HG03342 (cell line): Measurements from ENCODE around the gene COL28A1.
"Not testable (repeated sequence)": the region's sequence is repeated elsewhere in the genome, so short reads cannot be mapped to it uniquely, and the experiment has no call there.

Source experiments
- ATAC-seq: cut with Tn5 transposase; IDR thresholded peaks from one replicate; pipeline ENCODE4 v1.9.1; 2021; ENCODE audit warnings: mild to moderate bottlenecking, moderate library complexity; ENCODE audit not compliant: unreplicated experiment

Gene COL28A1

GRCh38 chr7:7421826-7422225 is 113.8 kb downstream of the COL28A1 start:
- ATAC-seq: no peak

GRCh38 chr7:7418997-7419396 is 116.7 kb downstream of the COL28A1 start:
- ATAC-seq: no peak

- no peak for ATAC-seq
These were observed 117.8 kb downstream of the COL28A1 start for GRCh38 chr7:7417851-7418250.

- ATAC-seq: no peak
These were observed 118.3 kb downstream of the COL28A1 start for GRCh38 chr7:7417414-7417813.

GRCh38 chr7:7416031-7416858 is 119.4 kb downstream of the COL28A1 start:
- ATAC-seq: no peak

- no peak for ATAC-seq
These were observed 120.7 kb downstream of the COL28A1 start for GRCh38 chr7:7414791-7415603.

GRCh38 chr7:7408001-7408770 is 127.5 kb downstream of the COL28A1 start:
- no peak for ATAC-seq

GRCh38 chr7:7405461-7405860 is 130.2 kb downstream of the COL28A1 start:
- ATAC-seq: no peak

- ATAC-seq: no peak
These were observed 136.0 kb downstream of the COL28A1 start for GRCh38 chr7:7399707-7400106.

GRCh38 chr7:7395785-7396184 is 139.9 kb downstream of the COL28A1 start:
- no peak for ATAC-seq

- not testable (repeated sequence) for ATAC-seq
These were observed 147.5 kb downstream of the COL28A1 start for GRCh38 chr7:7388164-7388563.

- no peak for ATAC-seq
These were observed 150.3 kb downstream of the COL28A1 start for GRCh38 chr7:7385421-7385820.

- no peak for ATAC-seq
These were observed 151.4 kb downstream of the COL28A1 start for GRCh38 chr7:7384228-7384627.

- no peak for ATAC-seq
These were observed 160.1 kb downstream of the COL28A1 start for GRCh38 chr7:7375538-7375937.

GRCh38 chr7:7370076-7370475 is 165.6 kb downstream of the COL28A1 start:
- ATAC-seq: no peak

GRCh38 chr7:7369134-7369533 is 166.5 kb downstream of the COL28A1 start:
- no peak for ATAC-seq

- no peak for ATAC-seq
These were observed 181.0 kb downstream of the COL28A1 start for GRCh38 chr7:7354674-7355073.

GRCh38 chr7:7352845-7353244 is 182.8 kb downstream of the COL28A1 start:
- ATAC-seq: no peak

- no peak for ATAC-seq
These were observed 183.8 kb downstream of the COL28A1 start for GRCh38 chr7:7351832-7352231.

- no peak for ATAC-seq
These were observed 184.5 kb downstream of the COL28A1 start for GRCh38 chr7:7351156-7351555.

GRCh38 chr7:7349156-7349555 is 186.5 kb downstream of the COL28A1 start:
- no peak for ATAC-seq
